GM12873 (cell line): Measurements from ENCODE around the gene CMSS1.

ENCODE experiments used
- TF ChIP-seq, protein P1 (sequence below): IDR thresholded peaks from 2 replicates; pipeline ENCODE4 v1.5.1; 2012; ENCODE audit warnings: low read depth, mild to moderate bottlenecking, moderate library complexity, low read length, control low read depth; ENCODE audit not compliant: insufficient read depth; ENCODE audit errors: missing control alignments

The CMSS1 gene

DNA sequence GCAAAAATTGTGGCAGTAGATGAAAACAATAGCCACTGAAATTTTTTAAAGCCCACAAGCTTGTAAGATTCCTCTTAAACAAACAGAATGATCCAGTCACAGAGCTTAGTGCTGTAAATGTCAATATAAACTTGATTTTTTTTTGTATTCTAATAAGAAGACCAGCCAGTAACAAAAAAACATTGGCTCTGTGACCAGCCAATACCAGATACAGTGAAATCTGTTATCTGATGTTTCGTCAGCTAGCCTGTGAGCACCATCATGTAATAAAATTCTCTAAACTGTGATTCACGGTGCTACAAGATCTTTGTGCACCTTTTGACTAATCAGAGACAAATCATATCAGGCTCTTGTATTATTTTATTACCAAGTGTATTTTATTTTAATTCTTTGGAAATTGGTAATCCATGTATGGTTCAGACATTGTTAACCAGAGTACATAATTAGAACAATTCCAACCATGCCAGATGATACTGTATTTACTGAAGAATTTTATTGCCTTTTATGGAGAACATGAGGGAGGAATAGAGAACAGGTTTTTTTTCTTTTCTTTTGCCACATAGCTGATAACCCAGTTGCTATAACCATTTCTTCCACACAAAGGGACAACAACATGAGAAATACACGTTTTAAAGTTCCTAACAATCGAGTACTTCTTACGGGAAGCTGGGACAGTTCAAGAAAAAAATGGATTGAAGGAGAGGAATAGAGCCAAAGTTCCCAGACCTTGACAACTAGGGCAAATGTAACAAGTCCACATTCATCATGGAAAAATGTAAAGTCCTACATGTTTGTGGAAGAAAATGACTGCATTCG, 224.7 kb downstream of the CMSS1 start:
- TF ChIP-seq, protein P1, sequence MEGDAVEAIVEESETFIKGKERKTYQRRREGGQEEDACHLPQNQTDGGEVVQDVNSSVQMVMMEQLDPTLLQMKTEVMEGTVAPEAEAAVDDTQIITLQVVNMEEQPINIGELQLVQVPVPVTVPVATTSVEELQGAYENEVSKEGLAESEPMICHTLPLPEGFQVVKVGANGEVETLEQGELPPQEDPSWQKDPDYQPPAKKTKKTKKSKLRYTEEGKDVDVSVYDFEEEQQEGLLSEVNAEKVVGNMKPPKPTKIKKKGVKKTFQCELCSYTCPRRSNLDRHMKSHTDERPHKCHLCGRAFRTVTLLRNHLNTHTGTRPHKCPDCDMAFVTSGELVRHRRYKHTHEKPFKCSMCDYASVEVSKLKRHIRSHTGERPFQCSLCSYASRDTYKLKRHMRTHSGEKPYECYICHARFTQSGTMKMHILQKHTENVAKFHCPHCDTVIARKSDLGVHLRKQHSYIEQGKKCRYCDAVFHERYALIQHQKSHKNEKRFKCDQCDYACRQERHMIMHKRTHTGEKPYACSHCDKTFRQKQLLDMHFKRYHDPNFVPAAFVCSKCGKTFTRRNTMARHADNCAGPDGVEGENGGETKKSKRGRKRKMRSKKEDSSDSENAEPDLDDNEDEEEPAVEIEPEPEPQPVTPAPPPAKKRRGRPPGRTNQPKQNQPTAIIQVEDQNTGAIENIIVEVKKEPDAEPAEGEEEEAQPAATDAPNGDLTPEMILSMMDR, result no peak

DNA sequence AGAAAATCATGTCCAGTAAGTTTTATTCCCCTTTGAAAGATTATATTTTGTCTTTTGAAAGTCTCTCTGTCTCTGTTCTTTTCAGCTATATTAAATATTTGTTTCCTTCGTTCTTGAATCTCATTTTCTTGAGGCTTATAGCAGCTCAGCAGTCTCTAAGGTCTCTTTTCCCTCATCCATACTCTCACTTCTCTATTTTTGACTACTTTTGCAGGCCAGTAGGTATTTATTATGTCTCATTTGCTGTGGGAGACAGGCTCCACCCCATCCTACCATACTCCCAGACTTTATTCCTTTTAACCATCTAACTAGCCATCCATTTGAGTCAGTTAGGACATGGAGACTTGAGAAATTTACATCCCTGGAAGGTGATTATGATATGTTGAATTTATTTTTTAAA, 225.6 kb downstream of the CMSS1 start:
- TF ChIP-seq, protein P1, result no peak

DNA sequence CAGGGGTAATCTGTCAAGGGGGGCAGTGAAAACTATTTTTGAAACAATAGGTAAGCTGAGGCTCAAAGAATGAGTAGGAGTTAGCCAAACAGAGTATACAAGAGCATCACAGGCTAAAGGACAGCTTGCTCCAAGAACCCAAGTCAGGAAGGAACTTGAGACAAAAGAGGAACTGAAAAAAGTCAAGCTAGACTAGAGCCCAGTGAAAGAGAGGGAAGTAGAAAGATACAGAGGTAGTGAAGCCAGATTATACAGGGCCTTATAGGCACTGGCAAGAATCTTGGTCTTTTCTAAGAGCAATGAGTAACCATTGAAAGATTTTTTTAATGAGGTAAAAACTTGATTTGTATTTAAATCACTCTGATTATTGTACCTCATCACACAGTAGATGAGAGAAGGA, 226.7 kb downstream of the CMSS1 start:
- TF ChIP-seq, protein P1, result no peak

DNA sequence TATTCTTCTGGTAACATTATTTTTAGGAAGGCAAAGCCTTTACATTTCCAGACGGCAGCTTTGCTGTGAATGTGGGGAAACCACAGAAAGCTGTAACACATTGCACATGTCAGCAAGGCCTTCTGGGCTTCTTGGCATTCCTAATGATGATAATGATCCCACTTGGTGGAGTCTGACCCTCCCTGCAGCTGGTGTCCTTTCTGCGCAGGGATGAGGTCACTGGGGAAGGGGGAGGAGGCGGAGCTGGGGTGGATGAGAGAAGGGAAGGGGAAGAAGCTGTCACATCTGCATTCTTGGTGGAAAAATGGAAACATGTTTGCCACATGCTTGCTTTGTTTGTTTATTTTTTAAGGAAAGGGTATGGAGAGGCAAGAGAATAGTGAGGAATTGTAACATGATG, 228.0 kb downstream of the CMSS1 start:
- TF ChIP-seq, protein P1, result no peak

DNA sequence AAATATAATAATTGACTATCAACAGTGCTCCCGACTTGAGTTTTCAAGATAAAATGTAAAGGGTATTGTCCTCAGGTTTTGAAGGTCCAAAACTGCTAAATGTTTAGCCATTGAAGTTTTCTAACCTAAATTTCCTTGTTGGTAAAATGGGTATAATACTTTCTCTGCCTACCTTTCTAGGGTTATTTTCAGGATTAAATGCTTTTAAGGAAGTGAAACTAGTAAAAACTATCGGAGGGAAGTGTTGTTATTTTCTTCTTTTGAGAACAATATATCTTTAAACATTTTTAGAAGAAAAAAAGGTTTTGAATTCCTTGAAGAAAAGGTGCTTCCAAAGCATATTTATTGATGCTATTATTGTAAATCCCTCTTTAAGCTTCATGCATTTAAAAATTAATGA, 229.3 kb downstream of the CMSS1 start:
- TF ChIP-seq, protein P1, result no peak

DNA sequence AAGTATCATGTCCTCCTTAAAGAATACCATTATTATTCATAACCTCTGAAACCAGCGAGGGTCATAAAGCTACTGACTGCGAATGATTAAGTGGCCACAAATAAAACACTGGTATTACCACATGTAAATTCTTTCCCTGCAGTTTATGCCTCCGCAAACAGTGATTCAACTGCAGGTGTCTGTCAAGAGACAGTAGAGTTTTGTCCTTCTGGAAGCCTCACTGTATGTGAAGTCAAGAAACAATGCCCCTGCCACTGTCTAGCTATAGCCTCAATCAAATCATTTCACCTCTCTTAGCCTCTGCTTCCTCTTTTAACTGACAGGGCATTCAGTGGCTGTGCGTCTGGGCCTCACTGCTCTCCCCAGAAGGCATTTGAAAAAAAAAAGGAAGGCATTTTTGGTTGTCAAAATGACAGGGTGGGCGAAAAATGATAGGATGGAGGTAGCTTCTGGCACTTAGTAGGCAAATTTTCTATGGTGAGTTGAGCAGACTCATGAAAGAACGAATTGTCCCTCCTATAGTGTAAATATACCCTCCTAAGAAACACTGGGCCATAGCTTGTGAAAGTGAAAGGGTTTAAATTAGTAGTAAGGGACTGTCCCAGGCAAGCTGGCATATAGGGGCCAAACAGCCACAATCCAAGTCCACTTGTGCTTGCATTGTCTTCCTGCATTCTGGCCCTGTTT, 229.9 kb downstream of the CMSS1 start:
- TF ChIP-seq, protein P1, result no peak

DNA sequence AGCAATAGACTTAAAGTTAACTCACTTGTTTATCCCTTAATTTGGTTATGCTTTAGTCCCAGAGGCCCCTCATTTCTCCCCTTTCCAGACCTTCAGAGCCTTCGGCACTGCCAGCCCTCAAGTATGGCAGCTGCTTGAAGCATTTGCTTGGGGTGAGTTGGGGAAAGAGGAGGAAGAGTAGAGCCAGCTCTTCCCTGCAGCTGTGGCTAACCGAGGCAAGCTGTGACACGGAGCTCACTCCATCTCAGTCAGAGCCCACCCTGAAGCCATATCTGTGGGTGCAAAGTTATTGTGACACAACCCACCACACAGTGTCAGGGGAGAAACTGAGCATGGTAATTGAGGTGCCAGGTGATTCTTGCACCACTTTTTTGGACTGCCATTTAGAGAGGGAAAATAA, 230.6 kb downstream of the CMSS1 start:
- TF ChIP-seq, protein P1, result no peak
